ENCODE data around the gene MBD6.

Gene MBD6

DNA sequence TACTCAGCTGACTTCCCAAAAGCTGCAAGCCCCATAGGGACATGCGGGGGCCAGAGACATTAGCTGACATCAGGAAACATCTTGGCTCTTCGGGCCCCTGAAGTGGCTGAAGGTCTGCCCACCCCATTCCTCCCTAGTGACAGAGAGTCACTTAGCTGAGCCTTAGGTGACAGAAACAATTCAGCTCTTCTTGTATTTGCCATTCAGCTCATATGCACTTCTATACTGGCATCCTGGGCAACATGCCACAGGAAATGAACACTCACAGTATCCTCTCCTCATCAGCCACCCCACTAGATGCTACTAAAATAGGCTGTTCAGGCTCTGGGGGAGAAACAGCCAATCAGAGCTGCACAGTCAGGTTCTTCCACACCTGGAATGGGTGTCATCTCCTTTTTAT lies 21.0 kb downstream of the MBD6 start:
- H3K36me3 ChIP-seq: peaks cover 37% of the 10 kb centered on the region
- no peak overlapping the region for H3K4me3 ChIP-seq (ENCODE audit: low read depth, low read length)
- TF ChIP-seq, protein P1, sequence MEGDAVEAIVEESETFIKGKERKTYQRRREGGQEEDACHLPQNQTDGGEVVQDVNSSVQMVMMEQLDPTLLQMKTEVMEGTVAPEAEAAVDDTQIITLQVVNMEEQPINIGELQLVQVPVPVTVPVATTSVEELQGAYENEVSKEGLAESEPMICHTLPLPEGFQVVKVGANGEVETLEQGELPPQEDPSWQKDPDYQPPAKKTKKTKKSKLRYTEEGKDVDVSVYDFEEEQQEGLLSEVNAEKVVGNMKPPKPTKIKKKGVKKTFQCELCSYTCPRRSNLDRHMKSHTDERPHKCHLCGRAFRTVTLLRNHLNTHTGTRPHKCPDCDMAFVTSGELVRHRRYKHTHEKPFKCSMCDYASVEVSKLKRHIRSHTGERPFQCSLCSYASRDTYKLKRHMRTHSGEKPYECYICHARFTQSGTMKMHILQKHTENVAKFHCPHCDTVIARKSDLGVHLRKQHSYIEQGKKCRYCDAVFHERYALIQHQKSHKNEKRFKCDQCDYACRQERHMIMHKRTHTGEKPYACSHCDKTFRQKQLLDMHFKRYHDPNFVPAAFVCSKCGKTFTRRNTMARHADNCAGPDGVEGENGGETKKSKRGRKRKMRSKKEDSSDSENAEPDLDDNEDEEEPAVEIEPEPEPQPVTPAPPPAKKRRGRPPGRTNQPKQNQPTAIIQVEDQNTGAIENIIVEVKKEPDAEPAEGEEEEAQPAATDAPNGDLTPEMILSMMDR (IDR thresholded peaks at IDR 0.05; ENCODE audit: low read depth, low read length): no peak
- no peaks in the 10 kb centered on the region for H3K27me3 ChIP-seq (ENCODE audit: insufficient read depth, low read depth, severe bottlenecking)
- H3K27ac ChIP-seq: no peak overlapping the region
- H3K9me3 ChIP-seq (ENCODE audit: severe bottlenecking): no peaks in the 10 kb centered on the region
- no peak for DNase-seq

DNA sequence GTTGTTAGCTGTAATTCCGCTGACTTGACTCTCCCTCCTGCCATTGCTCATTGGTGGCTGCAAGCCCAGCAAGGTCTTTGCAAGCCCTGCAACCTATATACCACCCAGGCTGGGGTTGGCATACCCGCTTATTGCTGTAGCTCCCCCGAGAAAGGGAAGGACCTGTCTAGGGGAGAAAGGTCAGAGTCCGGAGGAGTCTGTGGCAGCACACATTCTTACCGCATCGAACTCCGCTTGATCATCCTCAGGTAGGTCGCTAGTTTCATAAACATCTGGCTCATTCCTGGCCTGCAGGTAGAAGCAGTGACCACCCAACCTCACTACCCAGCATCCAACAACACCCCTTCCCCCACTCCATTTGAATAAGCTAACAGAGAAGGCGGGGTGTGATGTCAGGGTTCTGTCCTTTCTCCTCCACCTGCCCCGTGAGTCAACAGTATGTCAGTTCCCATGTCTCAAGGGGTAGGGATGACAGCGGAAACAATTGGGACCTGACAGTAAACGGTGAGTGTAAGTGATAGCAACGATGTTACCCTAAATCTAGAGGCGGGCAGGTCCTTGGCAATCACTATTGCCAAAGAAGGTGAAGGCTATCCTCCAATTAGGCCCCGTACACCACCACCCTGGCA lies 23.3 kb downstream of the MBD6 start:
- peak overlapping the region; percentile 91 for H3K27ac ChIP-seq
- no peaks in the 10 kb centered on the region for H3K9me3 ChIP-seq (ENCODE audit: severe bottlenecking)
- H3K4me3 ChIP-seq (ENCODE audit: low read depth, low read length): peak overlapping the region; percentile 90
- no peak for DNase-seq
- TF ChIP-seq, protein P1 (IDR thresholded peaks at IDR 0.05; ENCODE audit: low read depth, low read length): no peak
- peaks cover 25% of the 10 kb centered on the region for H3K36me3 ChIP-seq
- no peaks in the 10 kb centered on the region for H3K27me3 ChIP-seq (ENCODE audit: insufficient read depth, low read depth, severe bottlenecking)

DNA sequence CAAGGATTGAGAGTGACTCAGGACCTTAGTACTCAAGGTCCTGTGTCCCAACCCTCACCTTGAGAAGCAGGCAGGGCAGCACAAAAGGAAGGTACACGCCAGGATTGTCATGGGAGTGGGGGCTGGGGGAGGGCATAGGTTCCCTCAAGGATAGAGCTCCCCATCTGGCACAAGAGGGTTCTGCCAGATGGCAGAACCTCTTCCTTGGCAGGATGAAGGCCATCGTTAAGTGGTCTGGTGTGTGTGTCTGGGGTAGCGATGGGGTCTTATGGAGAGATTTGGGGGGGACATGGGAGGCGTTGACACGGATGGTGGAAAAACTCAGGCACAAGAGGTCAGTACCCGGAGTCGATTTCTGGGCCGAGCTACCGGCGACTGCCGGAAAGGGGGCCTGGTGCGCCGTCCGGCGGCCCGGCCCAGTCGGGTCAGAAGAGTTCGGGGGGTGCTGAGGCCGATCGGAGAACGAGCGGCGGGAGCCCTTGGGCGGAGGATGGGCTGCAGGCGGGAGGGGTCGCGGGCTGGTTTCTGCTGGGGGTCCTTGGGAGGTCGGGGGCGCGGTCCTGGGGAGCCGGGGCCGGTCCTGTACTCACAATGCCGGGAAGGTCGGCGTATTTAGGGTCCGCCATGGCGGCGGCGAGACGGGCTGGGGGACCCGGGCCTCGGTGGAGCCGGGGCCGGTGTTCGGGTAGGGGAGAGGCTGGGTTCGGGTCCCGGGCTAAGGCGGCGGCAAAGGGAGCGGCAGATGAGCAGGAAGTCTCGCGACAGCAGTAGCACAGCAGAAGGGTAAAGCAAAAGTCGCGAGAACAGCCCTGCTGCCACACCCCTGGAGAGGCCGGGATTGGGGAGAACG lies 24.0 kb downstream of the MBD6 start, which contains the start of gene DCTN2:
TSS of gene DCTN2 (minus strand) at position 755 of the 850 bp plus-strand sequence. CDS start at position 626, 129 bp downstream.
- peak within 1 kb of the TSS; percentile 90 for H3K4me3 ChIP-seq (ENCODE audit: low read depth, low read length)
- H3K36me3 ChIP-seq: peaks cover 20% of the 10 kb centered on the region
- TF ChIP-seq, protein P1 (IDR thresholded peaks at IDR 0.05; ENCODE audit: low read depth, low read length): peak; percentile 30; the same call in 1 of the 2 replicates
- peak within 1 kb of the TSS; percentile 91 for H3K27ac ChIP-seq
- H3K27me3 ChIP-seq (ENCODE audit: insufficient read depth, low read depth, severe bottlenecking): no peaks in the 10 kb centered on the region
- no peaks in the 10 kb centered on the region for H3K9me3 ChIP-seq (ENCODE audit: severe bottlenecking)
- DNase-seq: peak; percentile 97

DNA sequence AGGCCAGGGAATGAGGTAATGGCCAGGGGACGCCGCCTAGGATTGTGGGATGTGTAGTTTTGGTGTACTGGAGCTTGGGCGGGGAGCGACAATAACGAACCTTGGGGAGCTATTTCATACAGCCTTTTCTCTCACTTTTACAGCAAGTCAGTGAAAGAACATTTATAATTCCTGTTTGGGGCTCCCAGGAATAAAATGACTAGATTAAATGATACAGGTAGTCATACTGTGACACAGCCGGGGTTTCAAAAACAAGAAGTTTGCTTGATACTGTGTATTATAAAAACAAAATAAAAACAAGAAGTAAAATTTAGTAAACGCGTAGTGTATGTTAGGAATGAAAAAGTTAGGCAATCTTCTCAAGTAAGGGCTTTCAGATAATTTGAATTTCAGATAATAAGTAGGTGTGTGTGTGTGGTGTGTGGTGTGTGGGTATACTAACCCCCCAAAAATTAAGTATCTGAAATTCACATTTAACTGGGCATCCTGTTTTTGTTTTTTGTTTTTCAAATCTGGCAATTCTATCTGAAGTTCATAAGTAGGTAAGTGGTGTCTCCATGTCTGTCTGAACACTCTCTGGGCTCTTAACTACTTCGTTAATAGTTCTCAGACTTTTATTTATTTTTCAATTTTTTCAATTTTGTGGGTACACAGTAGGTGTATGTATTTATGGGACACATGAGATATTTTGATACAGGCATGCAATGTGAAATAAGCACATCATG lies 24.8 kb downstream of the MBD6 start:
- Histone ChIP-seq H3K27ac (no peak overlapping the region; the same call in 1 of the 2 replicates), H3K9me3 (ENCODE audit: severe bottlenecking) (no peaks in the 10 kb centered on the region), H3K4me3 (ENCODE audit: low read depth, low read length) (peak overlapping the region; percentile 90), H3K27me3 (ENCODE audit: insufficient read depth, low read depth, severe bottlenecking) (no peaks in the 10 kb centered on the region), H3K36me3 (peaks cover 15% of the 10 kb centered on the region)
- TF ChIP-seq, protein P1 (IDR thresholded peaks at IDR 0.05; ENCODE audit: low read depth, low read length): no peak
- no peak for DNase-seq

DNA sequence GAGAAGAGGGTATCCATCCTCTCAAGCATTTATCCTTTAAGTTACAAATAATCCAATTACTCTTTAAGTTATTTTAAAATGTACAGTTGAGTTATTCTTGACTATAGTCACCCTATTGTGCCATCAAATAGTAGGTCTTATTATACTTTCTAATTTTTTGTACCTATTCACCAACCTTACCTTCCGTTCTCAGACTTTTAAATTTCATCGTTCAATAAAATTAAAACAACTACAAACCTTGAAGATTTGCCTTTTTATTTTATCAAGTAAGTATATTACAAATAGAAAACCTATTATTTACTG lies 25.3 kb downstream of the MBD6 start:
- Histone ChIP-seq H3K4me3 (ENCODE audit: low read depth, low read length) (no peak overlapping the region), H3K9me3 (ENCODE audit: severe bottlenecking) (no peaks in the 10 kb centered on the region), H3K36me3 (peaks cover 10% of the 10 kb centered on the region), H3K27me3 (ENCODE audit: insufficient read depth, low read depth, severe bottlenecking) (no peaks in the 10 kb centered on the region), H3K27ac (no peak overlapping the region)
- TF ChIP-seq, protein P1 (IDR thresholded peaks at IDR 0.05; ENCODE audit: low read depth, low read length): no peak
- DNase-seq: no peak
